NB4 (cell line): ENCODE measurements around the gene FGD3.

Source experiments
- DNase-seq: peaks from one replicate; pipeline ENCODE4 v3.0.0; 2010; ENCODE audit warnings: low read depth
- H3K4me3 ChIP-seq: one replicate; pipeline ENCODE4 v1.5.1; 2011; ENCODE audit warnings: mild to moderate bottlenecking, low read depth, low read length, moderate library complexity
- CTCF ChIP-seq: IDR thresholded peaks from one replicate; pipeline ENCODE4 v1.5.1; 2012; ENCODE audit warnings: low read depth, low read length
- MAX ChIP-seq: IDR thresholded peaks from 2 replicates; pipeline ENCODE4 v1.6.1; 2011; ENCODE audit warnings: low read depth, low read length
- MYC ChIP-seq: IDR thresholded peaks from 2 replicates; pipeline ENCODE4 v1.6.1; 2011; ENCODE audit warnings: low read depth, low read length
- POLR2A ChIP-seq: IDR thresholded peaks from 2 replicates; pipeline ENCODE4 v1.6.1; 2011; ENCODE audit warnings: mild to moderate bottlenecking; ENCODE audit not compliant: insufficient read length; ENCODE audit errors: extremely low read depth

FGD3 gene

GRCh38 chr9:92978345-92978875 is 31.1 kb downstream of the FGD3 start:
- peak; percentile 43 for DNase-seq
- no peak for TF ChIP-seq POLR2A
- TF ChIP-seq MYC = no peak
- TF ChIP-seq MAX = no peak
- TF ChIP-seq CTCF = no peak
- H3K4me3 ChIP-seq = no peak overlapping the region

GRCh38 chr9:92979283-92980056 is 32.1 kb downstream of the FGD3 start:
- no peak for TF ChIP-seq CTCF
- no peak for TF ChIP-seq POLR2A
- TF ChIP-seq MYC = no peak
- TF ChIP-seq MAX = no peak
- no peak for DNase-seq
- no peak overlapping the region for H3K4me3 ChIP-seq

GRCh38 chr9:92980085-92980745 is 32.9 kb downstream of the FGD3 start:
- no peak overlapping the region for H3K4me3 ChIP-seq
- DNase-seq = no peak
- TF ChIP-seq MYC (no peak), POLR2A (no peak)

GRCh38 chr9:92982130-92982529 is 34.8 kb downstream of the FGD3 start:
- no peak overlapping the region for H3K4me3 ChIP-seq
- DNase-seq = no peak
- TF ChIP-seq MAX (no peak), POLR2A (no peak), MYC (no peak), CTCF (no peak)

GRCh38 chr9:92983984-92984589 is 36.8 kb downstream of the FGD3 start:
- peak; percentile 51 for DNase-seq
- TF ChIP-seq MAX (no peak), POLR2A (no peak), CTCF (no peak), MYC (no peak)
- no peak overlapping the region for H3K4me3 ChIP-seq

- no peak for DNase-seq
- H3K4me3 ChIP-seq = no peak overlapping the region
- TF ChIP-seq CTCF = no peak
- no peak for TF ChIP-seq MAX
- no peak for TF ChIP-seq POLR2A
- TF ChIP-seq MYC = no peak
Measured at GRCh38 chr9:92984976-92985375, 37.7 kb downstream of the FGD3 start.
